ENCODE results near the gene DNM1L. TPM values are rescaled to one million over a fixed set of nuclear protein-coding genes. Genes with fewer than 3 reads are reported as not detected.

DNM1L gene
- total and polyA plus RNA-seq, 8 donors, result 44.1 to 128 (median 113) TPM

DNA sequence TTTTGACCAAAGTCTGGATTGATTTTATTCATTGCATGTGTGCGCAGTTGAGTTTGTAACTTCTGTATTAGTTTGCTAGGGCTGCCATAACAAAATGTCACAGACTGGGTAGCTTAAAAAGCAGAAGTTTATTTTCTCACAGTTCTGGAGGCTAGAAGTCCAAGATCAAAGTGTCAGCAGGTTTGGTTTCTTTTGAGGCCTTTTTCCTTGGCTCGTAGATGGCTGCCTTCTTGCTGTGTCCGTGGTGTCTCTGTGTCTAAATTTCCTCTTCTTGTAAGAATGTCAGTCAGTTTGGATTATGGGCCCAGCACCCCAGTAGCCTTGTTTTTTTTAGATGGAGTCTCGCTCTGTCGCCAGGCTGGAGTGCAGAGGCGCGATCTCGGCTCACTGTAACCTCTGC, 11.8 kb downstream of the DNM1L start:
- no peaks in the 10 kb centered on the region for H3K27me3 ChIP-seq
- H3K27ac ChIP-seq, result no peak overlapping the region
- H3K4me3 ChIP-seq, result no peak overlapping the region
- TF ChIP-seq, protein P1, sequence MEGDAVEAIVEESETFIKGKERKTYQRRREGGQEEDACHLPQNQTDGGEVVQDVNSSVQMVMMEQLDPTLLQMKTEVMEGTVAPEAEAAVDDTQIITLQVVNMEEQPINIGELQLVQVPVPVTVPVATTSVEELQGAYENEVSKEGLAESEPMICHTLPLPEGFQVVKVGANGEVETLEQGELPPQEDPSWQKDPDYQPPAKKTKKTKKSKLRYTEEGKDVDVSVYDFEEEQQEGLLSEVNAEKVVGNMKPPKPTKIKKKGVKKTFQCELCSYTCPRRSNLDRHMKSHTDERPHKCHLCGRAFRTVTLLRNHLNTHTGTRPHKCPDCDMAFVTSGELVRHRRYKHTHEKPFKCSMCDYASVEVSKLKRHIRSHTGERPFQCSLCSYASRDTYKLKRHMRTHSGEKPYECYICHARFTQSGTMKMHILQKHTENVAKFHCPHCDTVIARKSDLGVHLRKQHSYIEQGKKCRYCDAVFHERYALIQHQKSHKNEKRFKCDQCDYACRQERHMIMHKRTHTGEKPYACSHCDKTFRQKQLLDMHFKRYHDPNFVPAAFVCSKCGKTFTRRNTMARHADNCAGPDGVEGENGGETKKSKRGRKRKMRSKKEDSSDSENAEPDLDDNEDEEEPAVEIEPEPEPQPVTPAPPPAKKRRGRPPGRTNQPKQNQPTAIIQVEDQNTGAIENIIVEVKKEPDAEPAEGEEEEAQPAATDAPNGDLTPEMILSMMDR (IDR thresholded peaks at IDR 0.05), result no peak
- H3K9me3 ChIP-seq, result no peaks in the 10 kb centered on the region
- no peaks in the 10 kb centered on the region for H3K4me1 ChIP-seq
- peaks cover 0 to 5% of the 10 kb centered on the region in 2 donors for H3K36me3 ChIP-seq
- DNase-seq (no peak), ATAC-seq (no peak)
- intact Hi-C loops (cut with DNase I), result no loop called here

DNA sequence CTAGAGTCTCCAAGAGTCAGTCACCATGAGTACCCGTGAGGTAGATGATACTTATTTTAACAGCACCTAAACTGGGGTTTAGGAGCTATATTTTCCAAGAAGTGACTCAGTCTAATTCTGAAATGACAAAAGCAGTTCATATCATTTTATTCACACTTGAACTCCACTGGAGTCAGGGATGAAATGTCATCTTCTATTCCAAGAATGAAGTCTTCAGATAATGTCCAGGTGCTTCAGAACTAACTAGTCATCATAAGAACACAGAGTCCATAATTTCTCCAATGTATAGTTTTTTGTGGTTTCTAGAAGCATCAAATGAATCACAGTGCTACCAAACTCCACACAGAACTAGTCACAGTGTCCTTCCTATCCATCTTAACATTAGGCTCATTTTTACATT, 13.3 kb downstream of the DNM1L start:
- no peak overlapping the region for H3K4me3 ChIP-seq
- intact Hi-C loops (cut with DNase I), result no loop called here
- H3K9me3 ChIP-seq, result no peaks in the 10 kb centered on the region
- TF ChIP-seq, protein P1 (IDR thresholded peaks at IDR 0.05), result no peak
- no peaks in the 10 kb centered on the region for H3K27me3 ChIP-seq
- no peak overlapping the region for H3K27ac ChIP-seq
- ATAC-seq, result no peak
- peaks cover 0 to 5% of the 10 kb centered on the region in 2 donors for H3K36me3 ChIP-seq
- H3K4me1 ChIP-seq, result no peaks in the 10 kb centered on the region
- DNase-seq, result no peak

- Histone ChIP-seq H3K36me3 (peaks cover 0 to 5% of the 10 kb centered on the region in 2 donors), H3K27me3 (no peaks in the 10 kb centered on the region), H3K9me3 (no peaks in the 10 kb centered on the region), H3K4me1 (no peaks in the 10 kb centered on the region), H3K4me3 (no peak overlapping the region), H3K27ac (no peak overlapping the region)
- intact Hi-C loops (cut with DNase I), result no loop called here
- DNase-seq (no peak), ATAC-seq (no peak)
- TF ChIP-seq, protein P1 (IDR thresholded peaks at IDR 0.05), result no peak
Measured at GRCh38 chr12:32693036-32693435, 13.9 kb downstream of the DNM1L start.

DNA sequence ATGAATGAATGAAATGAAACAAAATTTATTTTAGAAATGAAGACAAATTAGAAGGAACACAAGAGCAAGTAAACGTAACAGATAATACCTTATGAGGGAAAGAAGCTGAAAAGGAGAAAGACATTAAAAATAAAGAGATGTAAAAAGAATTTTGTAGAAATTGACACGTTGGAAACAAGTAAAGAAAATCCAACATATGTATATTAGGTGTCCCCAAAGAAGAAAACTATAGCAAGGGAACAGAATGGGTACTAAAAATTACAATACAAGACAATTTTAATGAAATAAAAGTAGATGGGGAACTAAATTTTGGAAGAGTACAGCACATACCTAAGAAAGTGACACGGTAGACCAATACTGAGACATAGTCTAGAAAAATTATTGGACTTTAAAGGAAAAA, 16.7 kb downstream of the DNM1L start:
- H3K36me3 ChIP-seq, result peaks cover 0 to 5% of the 10 kb centered on the region in 2 donors
- no peak overlapping the region for H3K27ac ChIP-seq
- ATAC-seq, result no peak
- no peak for DNase-seq
- no peaks in the 10 kb centered on the region for H3K9me3 ChIP-seq
- no peak overlapping the region for H3K4me3 ChIP-seq
- H3K27me3 ChIP-seq, result no peaks in the 10 kb centered on the region
- no peaks in the 10 kb centered on the region for H3K4me1 ChIP-seq
- TF ChIP-seq, protein P1 (IDR thresholded peaks at IDR 0.05), result no peak
- intact Hi-C loops (cut with DNase I), result no loop called here

DNA sequence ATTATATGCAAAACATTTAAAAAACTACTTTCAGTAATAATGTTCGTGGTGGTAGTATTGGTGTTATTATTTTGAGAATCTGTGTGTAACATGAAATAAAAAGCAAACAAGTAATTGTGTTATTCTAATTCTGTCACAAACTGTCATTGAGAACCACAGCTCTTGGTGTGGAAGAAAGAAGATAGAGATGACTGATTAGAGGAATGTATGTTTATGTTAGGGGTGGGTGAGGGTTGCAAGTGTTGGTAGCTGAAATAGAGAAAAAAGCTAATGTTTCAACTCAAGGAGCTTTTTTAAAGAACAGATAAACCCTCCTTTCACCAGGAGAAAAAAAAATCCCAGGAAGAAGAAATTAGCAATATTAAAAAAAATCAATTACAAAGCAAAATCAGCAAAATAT, 18.3 kb downstream of the DNM1L start:
- ATAC-seq, result no peak
- H3K4me3 ChIP-seq, result no peak overlapping the region
- H3K27me3 ChIP-seq, result no peaks in the 10 kb centered on the region
- intact Hi-C loops (cut with DNase I), result no loop called here
- no peaks in the 10 kb centered on the region for H3K4me1 ChIP-seq
- peaks cover 0 to 13% of the 10 kb centered on the region in 2 donors for H3K36me3 ChIP-seq
- no peaks in the 10 kb centered on the region for H3K9me3 ChIP-seq
- no peak for DNase-seq
- no peak overlapping the region for H3K27ac ChIP-seq
- TF ChIP-seq, protein P1 (IDR thresholded peaks at IDR 0.05), result no peak

Data from left lung (tissue), 10 donors.